OCI-LY7 (cell line): ENCODE data around the gene HECW1. TPM values are rescaled to one million over a fixed set of nuclear protein-coding genes. Genes with fewer than 3 reads are reported as not detected.

Source experiments
- BruUV-seq: library from RNA; stranded (reverse); fragments of 400-500 nt; replicated peaks from 2 replicates; lab custom pipeline; 2021; lab: Mats Ljungman, UMichigan
- CTCF ChIA-PET: fragments of 300-600 bp; sonication (Branson Sonifier 250); formaldehyde crosslinking; loops from one replicate; lab custom pipeline; 2022; ENCODE audit warnings: antibody characterized with exemption; ENCODE audit not compliant: unreplicated experiment; lab: Charles Lee
- POLR2A ChIA-PET: fragments of 300-600 bp; sonication (Branson Sonifier 250); formaldehyde crosslinking; loops from one replicate; lab custom pipeline; 2022; ENCODE audit warnings: antibody characterized with exemption; lab: Charles Lee
- DNase-seq: peaks from one replicate; pipeline ENCODE4 v3.0.0-alpha.2; 2015; ENCODE audit warnings: low spot score
- H2AFZ ChIP-seq: fragments of 200-600 bp; sonication (generic), shearing (Covaris generic); 2 replicates; pipeline ENCODE4 v1.6.1; 2014; ENCODE audit warnings: mild to moderate bottlenecking, antibody characterized with exemption, low read length, moderate library complexity
- H3K27ac ChIP-seq: fragments of 200-600 bp; sonication (generic); 2 replicates; pipeline ENCODE4 v1.5.1; 2014; ENCODE audit warnings: mixed run types, low read depth, mild to moderate bottlenecking, moderate library complexity, low read length, inconsistent platforms; ENCODE audit not compliant: poor library complexity, severe bottlenecking
- H3K36me3 ChIP-seq: fragments of 200-600 bp; sonication (generic); 2 replicates; pipeline ENCODE4 v1.6.1; 2014; ENCODE audit warnings: mild to moderate bottlenecking, antibody characterized with exemption, low read length, moderate library complexity, mixed read lengths; ENCODE audit not compliant: insufficient read depth
- H3K4me1 ChIP-seq: fragments of 200-600 bp; sonication (generic); 2 replicates; pipeline ENCODE4 v1.5.1; 2014; ENCODE audit warnings: mild to moderate bottlenecking, low read length; ENCODE audit not compliant: insufficient read depth, poor library complexity, severe bottlenecking
- H3K4me2 ChIP-seq: fragments of 200-600 bp; sonication (generic); 2 replicates; pipeline ENCODE4 v1.6.1; 2014; ENCODE audit warnings: mild to moderate bottlenecking, low read length
- H3K4me3 ChIP-seq: fragments of 200-600 bp; sonication (generic); 2 replicates; pipeline ENCODE4 v1.5.1; 2014; ENCODE audit warnings: mild to moderate bottlenecking, low read depth, low read length; ENCODE audit not compliant: poor library complexity, severe bottlenecking
- H3K79me2 ChIP-seq: fragments of 200-600 bp; sonication (generic); 2 replicates; pipeline ENCODE4 v1.6.1; 2016; ENCODE audit warnings: low read depth, mild to moderate bottlenecking, low read length, moderate library complexity, mixed read lengths; ENCODE audit not compliant: insufficient read depth
- H3K9me2 ChIP-seq: fragments of 200-600 bp; sonication (generic); 2 replicates; pipeline ENCODE4 v1.6.1; 2016; ENCODE audit warnings: mild to moderate bottlenecking, low read length, mixed read lengths; ENCODE audit not compliant: insufficient read depth
- H3K9me3 ChIP-seq: fragments of 200-600 bp; sonication (generic); 2 replicates; pipeline ENCODE4 v1.6.1; 2014; ENCODE audit warnings: mild to moderate bottlenecking, mixed run types, low read length, mixed read lengths
- H4K20me1 ChIP-seq: fragments of 200-600 bp; sonication (generic); 2 replicates; pipeline ENCODE4 v1.6.1; 2014; ENCODE audit warnings: mild to moderate bottlenecking, antibody characterized with exemption, low read length, moderate library complexity, mixed read lengths; ENCODE audit not compliant: insufficient read depth
- CTCF ChIP-seq: fragments of 200-600 bp; sonication (generic); conservative IDR thresholded peaks from 2 replicates; pipeline ENCODE4 v1.5.1; 2014; ENCODE audit warnings: mild to moderate bottlenecking, antibody characterized with exemption, low read length, moderate library complexity, mixed read lengths
- EZH2phosphoT487 ChIP-seq: fragments of 200-600 bp; sonication (generic); IDR thresholded peaks from 2 replicates; pipeline ENCODE4 v1.6.1; 2018; ENCODE audit warnings: low read depth, borderline replicate concordance, mild to moderate bottlenecking, mixed run types, antibody characterized with exemption, low read length, moderate library complexity, mixed read lengths
- intact Hi-C: fragments of 100-400 bp; cut with micrococcal nuclease; formaldehyde crosslinking; loops from one replicate; pipeline ENCODE4 v1.10.0; 2022; ENCODE audit not compliant: unreplicated experiment
- total RNA-seq, 2 experiments: library from RNA; depleted of rRNA in 1 of 2; stranded (reverse); fragments of >200 nt in 1 of 2; shearing (Covaris generic) in 1 of 2; gene quantifications; 2 replicates each; pipeline ENCODE4 v1.2.3, GENCODE V29; 2014 to 2022

HECW1 gene
- total RNA-seq, 2 experiments from 2014 or later: 2.0 TPM

GRCh38 chr7:43542716-43543115 is 430.3 kb downstream of the HECW1 start:
- POLR2A ChIA-PET: no interaction called here
- Histone ChIP-seq H4K20me1 (no peaks in the 10 kb centered on the region), H3K4me3 (no peak overlapping the region), H3K4me1 (no peaks in the 10 kb centered on the region), H3K36me3 (no peaks in the 10 kb centered on the region), H3K9me2 (no peaks in the 10 kb centered on the region), H3K9me3 (no peaks in the 10 kb centered on the region), H3K27ac (no peak overlapping the region), H3K79me2 (no peaks in the 10 kb centered on the region), H3K4me2 (no peak overlapping the region), H2AFZ (no peak overlapping the region)
- CTCF ChIA-PET: no interaction called here
- DNase-seq: no peak
- no TSS peak for BruUV-seq
- TF ChIP-seq CTCF: no peak
- no peak for TF ChIP-seq EZH2phosphoT487
- intact Hi-C loops: no loop called here

GRCh38 chr7:43546231-43546630 is 433.8 kb downstream of the HECW1 start:
- Histone ChIP-seq H4K20me1 (no peaks in the 10 kb centered on the region), H3K4me2 (no peak overlapping the region), H3K4me3 (no peak overlapping the region), H3K9me3 (no peaks in the 10 kb centered on the region), H3K9me2 (no peaks in the 10 kb centered on the region), H3K36me3 (no peaks in the 10 kb centered on the region), H3K79me2 (no peaks in the 10 kb centered on the region), H3K27ac (no peak overlapping the region), H2AFZ (no peak overlapping the region), H3K4me1 (no peaks in the 10 kb centered on the region)
- TF ChIP-seq EZH2phosphoT487 (no peak), CTCF (no peak)
- POLR2A ChIA-PET: interaction anchor here (0.6 kb wide), 1 partner anchor 219 kb away, joined by 8 read pairs; no protein-coding TSS in a partner anchor
- intact Hi-C loops: no loop called here
- BruUV-seq: no TSS peak
- CTCF ChIA-PET: no interaction called here
- no peak for DNase-seq

- no peaks in the 10 kb centered on the region for H3K9me3 ChIP-seq
- no peak overlapping the region for H3K4me2 ChIP-seq
- no peak overlapping the region for H2AFZ ChIP-seq
- H3K36me3 ChIP-seq: no peaks in the 10 kb centered on the region
- no peaks in the 10 kb centered on the region for H3K9me2 ChIP-seq
- no peak overlapping the region for H3K4me3 ChIP-seq
- ChIA-PET CTCF (no interaction called here), POLR2A (no interaction called here)
- DNase-seq: no peak
- no TSS peak for BruUV-seq
- no peaks in the 10 kb centered on the region for H3K4me1 ChIP-seq
- H4K20me1 ChIP-seq: no peaks in the 10 kb centered on the region
- H3K79me2 ChIP-seq: no peaks in the 10 kb centered on the region
- intact Hi-C loops: no loop called here
- no peak for TF ChIP-seq CTCF
- TF ChIP-seq EZH2phosphoT487: no peak
- H3K27ac ChIP-seq: no peak overlapping the region
Observed at GRCh38 chr7:43550427-43550826, 438.0 kb downstream of the HECW1 start.
